OCI-LY1 (cell line): ENCODE measurements around the gene TNN.
A peak's percentile ranks its signal among the peaks of the same experiment; 100 is the strongest.

Source experiments
- H2AFZ ChIP-seq: fragments of 200-600 bp; sonication (generic), shearing (Covaris generic); 2 replicates; pipeline ENCODE4 v1.6.0; 2014; ENCODE audit warnings: antibody characterized with exemption, mild to moderate bottlenecking, low read length
- H3F3A ChIP-seq: fragments of 200-600 bp; sonication (generic), shearing (Covaris generic); 2 replicates; pipeline ENCODE4 v1.6.0; 2014; ENCODE audit warnings: mild to moderate bottlenecking, antibody characterized with exemption, low read length, moderate library complexity; ENCODE audit not compliant: insufficient read depth
- H3K27ac ChIP-seq: fragments of 200-600 bp; sonication (generic); 2 replicates; pipeline ENCODE4 v1.5.1; 2014; ENCODE audit warnings: low read length, mixed run types, mild to moderate bottlenecking, low read depth; ENCODE audit not compliant: poor library complexity, severe bottlenecking
- H3K27me3 ChIP-seq: fragments of 200-600 bp; sonication (generic); 2 replicates; pipeline ENCODE4 v1.6.0; 2014; ENCODE audit warnings: antibody characterized with exemption, mild to moderate bottlenecking, low read length, moderate library complexity; ENCODE audit not compliant: insufficient read depth
- H3K36me3 ChIP-seq: fragments of 200-600 bp; sonication (generic); 2 replicates; pipeline ENCODE4 v1.6.1; 2014; ENCODE audit warnings: mild to moderate bottlenecking, antibody characterized with exemption, low read length, moderate library complexity, mixed read lengths; ENCODE audit not compliant: insufficient read depth
- H3K4me1 ChIP-seq: fragments of 200-600 bp; sonication (generic); 2 replicates; pipeline ENCODE4 v1.5.1; 2014; ENCODE audit warnings: mild to moderate bottlenecking, low read length, moderate library complexity; ENCODE audit not compliant: insufficient read depth, severe bottlenecking
- H3K4me2 ChIP-seq: fragments of 200-600 bp; sonication (generic), shearing (Covaris generic); 2 replicates; pipeline ENCODE4 v1.6.1; 2014; ENCODE audit warnings: low read length
- H3K4me3 ChIP-seq: fragments of 200-600 bp; sonication (generic); 2 replicates; pipeline ENCODE4 v1.5.1; 2014; ENCODE audit warnings: low read length, low read depth, mild to moderate bottlenecking, mixed read lengths; ENCODE audit not compliant: poor library complexity, severe bottlenecking
- H3K79me2 ChIP-seq: fragments of 200-600 bp; shearing (Covaris generic); 2 replicates; pipeline ENCODE4 v1.6.1; 2016; ENCODE audit warnings: mixed run types, low read length, mixed read lengths; ENCODE audit not compliant: insufficient read depth
- H3K9ac ChIP-seq: fragments of 200-600 bp; sonication (generic), shearing (Covaris generic); 2 replicates; pipeline ENCODE4 v1.6.1; 2014; ENCODE audit warnings: mild to moderate bottlenecking, low read length, mixed read lengths
- H3K9me2 ChIP-seq: fragments of 200-600 bp; sonication (generic), shearing (Covaris generic); 2 replicates; pipeline ENCODE4 v1.6.1; 2014; ENCODE audit warnings: low read depth, mild to moderate bottlenecking, low read length, mixed read lengths
- H3K9me3 ChIP-seq: fragments of 200-600 bp; shearing (Covaris generic); 2 replicates; pipeline ENCODE4 v1.6.1; 2014; ENCODE audit warnings: low read length, mixed read lengths
- H4K20me1 ChIP-seq: fragments of 200-600 bp; sonication (generic), shearing (Covaris generic); 2 replicates; pipeline ENCODE4 v1.6.0; 2016; ENCODE audit warnings: mild to moderate bottlenecking, low read length; ENCODE audit not compliant: insufficient read depth
- EZH2 ChIP-seq: fragments of 200-600 bp; sonication (generic), shearing (Covaris generic); IDR thresholded peaks from 2 replicates; pipeline ENCODE4 v1.8.0; 2017; ENCODE audit warnings: borderline replicate concordance, mixed run types, mild to moderate bottlenecking, antibody characterized with exemption, low read length, moderate library complexity, mixed read lengths
- TF ChIP-seq, protein P1 (sequence below): fragments of 200-600 bp; sonication (generic), shearing (Covaris generic); IDR thresholded peaks from 2 replicates; pipeline ENCODE4 v1.5.1; 2017; ENCODE audit warnings: mild to moderate bottlenecking, antibody characterized with exemption, low read length, moderate library complexity, mixed read lengths

The TNN gene

DNA sequence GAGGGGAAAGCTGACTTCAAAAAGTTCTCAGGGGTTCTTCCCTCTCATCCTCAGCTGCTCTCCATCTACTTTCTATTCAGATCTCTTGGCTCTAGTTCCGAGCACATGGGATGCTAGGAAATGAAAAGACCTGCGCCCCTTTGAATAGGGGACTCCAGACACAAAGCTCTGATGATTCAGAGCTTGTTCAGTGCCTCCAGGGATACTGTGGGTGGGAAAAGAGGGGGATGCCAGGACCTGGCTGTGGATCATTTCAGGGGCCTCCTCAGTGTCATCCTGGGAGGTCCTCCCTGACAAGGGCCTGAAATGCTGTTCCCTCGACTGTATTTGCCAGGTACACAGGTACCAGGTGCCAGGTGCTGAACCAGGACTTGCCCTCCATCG, 125.9 kb downstream of the TNN start:
- H3K79me2 ChIP-seq = no peaks in the 10 kb centered on the region
- H3K9me3 ChIP-seq = no peaks in the 10 kb centered on the region
- H4K20me1 ChIP-seq = no peaks in the 10 kb centered on the region
- TF ChIP-seq, protein P1, sequence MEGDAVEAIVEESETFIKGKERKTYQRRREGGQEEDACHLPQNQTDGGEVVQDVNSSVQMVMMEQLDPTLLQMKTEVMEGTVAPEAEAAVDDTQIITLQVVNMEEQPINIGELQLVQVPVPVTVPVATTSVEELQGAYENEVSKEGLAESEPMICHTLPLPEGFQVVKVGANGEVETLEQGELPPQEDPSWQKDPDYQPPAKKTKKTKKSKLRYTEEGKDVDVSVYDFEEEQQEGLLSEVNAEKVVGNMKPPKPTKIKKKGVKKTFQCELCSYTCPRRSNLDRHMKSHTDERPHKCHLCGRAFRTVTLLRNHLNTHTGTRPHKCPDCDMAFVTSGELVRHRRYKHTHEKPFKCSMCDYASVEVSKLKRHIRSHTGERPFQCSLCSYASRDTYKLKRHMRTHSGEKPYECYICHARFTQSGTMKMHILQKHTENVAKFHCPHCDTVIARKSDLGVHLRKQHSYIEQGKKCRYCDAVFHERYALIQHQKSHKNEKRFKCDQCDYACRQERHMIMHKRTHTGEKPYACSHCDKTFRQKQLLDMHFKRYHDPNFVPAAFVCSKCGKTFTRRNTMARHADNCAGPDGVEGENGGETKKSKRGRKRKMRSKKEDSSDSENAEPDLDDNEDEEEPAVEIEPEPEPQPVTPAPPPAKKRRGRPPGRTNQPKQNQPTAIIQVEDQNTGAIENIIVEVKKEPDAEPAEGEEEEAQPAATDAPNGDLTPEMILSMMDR = no peak
- TF ChIP-seq EZH2 = no peak
- no peaks in the 10 kb centered on the region for H3K36me3 ChIP-seq
- no peak overlapping the region for H3K9ac ChIP-seq
- H3K9me2 ChIP-seq = no peaks in the 10 kb centered on the region
- H3K4me1 ChIP-seq = peaks cover 48% of the 10 kb centered on the region
- no peaks in the 10 kb centered on the region for H3K27me3 ChIP-seq
- H3K4me3 ChIP-seq = peak overlapping the region; percentile 94
- no peaks in the 10 kb centered on the region for H3F3A ChIP-seq
- no peak overlapping the region for H3K27ac ChIP-seq
- peak overlapping the region; percentile 94 for H3K4me2 ChIP-seq
- H2AFZ ChIP-seq = no peak overlapping the region

DNA sequence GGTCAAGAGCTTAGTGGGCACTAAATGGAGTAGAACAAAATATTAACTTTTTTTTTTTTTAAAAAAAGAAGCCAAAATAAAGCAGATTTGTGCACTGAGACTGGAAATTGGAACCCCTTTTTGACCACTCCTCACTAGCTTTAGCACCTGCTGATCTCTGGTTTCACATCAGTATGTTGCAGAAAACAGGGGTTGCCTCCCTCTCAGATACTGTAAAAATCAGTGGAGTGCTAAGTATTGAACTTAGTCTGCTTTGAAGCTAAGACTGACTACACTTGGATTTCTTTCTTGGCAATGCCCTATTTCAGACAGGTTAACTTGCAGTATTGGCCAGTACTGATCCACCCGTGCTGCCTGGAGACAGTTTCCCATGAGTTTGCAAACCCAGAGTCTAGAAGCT, 127.6 kb downstream of the TNN start:
- Histone ChIP-seq H3F3A (no peaks in the 10 kb centered on the region), H3K9me2 (no peaks in the 10 kb centered on the region), H3K4me3 (no peak overlapping the region), H3K4me1 (peaks cover 30% of the 10 kb centered on the region), H3K9me3 (no peaks in the 10 kb centered on the region), H4K20me1 (no peaks in the 10 kb centered on the region), H3K4me2 (no peak overlapping the region), H3K27ac (no peak overlapping the region), H3K9ac (no peak overlapping the region), H3K36me3 (no peaks in the 10 kb centered on the region), H2AFZ (no peak overlapping the region), H3K79me2 (no peaks in the 10 kb centered on the region), H3K27me3 (no peaks in the 10 kb centered on the region)
- TF ChIP-seq, protein P1 = no peak
- no peak for TF ChIP-seq EZH2

GRCh38 chr1:175195798-175196197, 128.2 kb downstream of the TNN start:
- H3K27ac ChIP-seq = no peak overlapping the region
- H3K9ac ChIP-seq = no peak overlapping the region
- no peaks in the 10 kb centered on the region for H3K79me2 ChIP-seq
- H3K4me2 ChIP-seq = no peak overlapping the region
- no peaks in the 10 kb centered on the region for H3K27me3 ChIP-seq
- H3K36me3 ChIP-seq = no peaks in the 10 kb centered on the region
- H3K4me1 ChIP-seq = peaks cover 25% of the 10 kb centered on the region
- TF ChIP-seq, protein P1 = no peak
- no peak for TF ChIP-seq EZH2
- H3K4me3 ChIP-seq = no peak overlapping the region
- no peaks in the 10 kb centered on the region for H3F3A ChIP-seq
- H2AFZ ChIP-seq = no peak overlapping the region
- no peaks in the 10 kb centered on the region for H3K9me2 ChIP-seq
- no peaks in the 10 kb centered on the region for H4K20me1 ChIP-seq
- H3K9me3 ChIP-seq = no peaks in the 10 kb centered on the region
